ENCODE measurements around the gene CTRL. TPM values are rescaled to one million over a fixed set of nuclear protein-coding genes. Genes with fewer than 3 reads are reported as not detected.

CTRL gene
- total RNA-seq, 1 experiment from 2014 or later: 1.1 TPM

GRCh38 chr16:67964477-67965131 is 32.9 kb upstream of the CTRL start:
- in situ Hi-C loops (cut with HindIII; ENCODE audit: low pct_unique_long_range_greater_than_20kb, low sequenced_read_pairs): no loop called here
- no peak for DNase-seq (ENCODE audit: low read depth)

- DNase-seq (ENCODE audit: low read depth): no peak
- in situ Hi-C loops (cut with HindIII; ENCODE audit: low pct_unique_long_range_greater_than_20kb, low sequenced_read_pairs): no loop called here
Measured at GRCh38 chr16:67963662-67964321, 32.1 kb upstream of the CTRL start.

GRCh38 chr16:67963292-67963661 is 31.6 kb upstream of the CTRL start:
- in situ Hi-C loops (cut with HindIII; ENCODE audit: low pct_unique_long_range_greater_than_20kb, low sequenced_read_pairs): no loop called here
- no peak for DNase-seq (ENCODE audit: low read depth)

- in situ Hi-C loops (cut with HindIII; ENCODE audit: low pct_unique_long_range_greater_than_20kb, low sequenced_read_pairs): no loop called here
- DNase-seq (ENCODE audit: low read depth): no peak
Measured at GRCh38 chr16:67962135-67962534, 30.5 kb upstream of the CTRL start.

GRCh38 chr16:67961551-67961957 is 29.9 kb upstream of the CTRL start:
- DNase-seq (ENCODE audit: low read depth): no peak
- in situ Hi-C loops (cut with HindIII; ENCODE audit: low pct_unique_long_range_greater_than_20kb, low sequenced_read_pairs): no loop called here

GRCh38 chr16:67959536-67960329 is 28.1 kb upstream of the CTRL start:
- in situ Hi-C loops (cut with HindIII; ENCODE audit: low pct_unique_long_range_greater_than_20kb, low sequenced_read_pairs): no loop called here
- DNase-seq (ENCODE audit: low read depth): no peak

- in situ Hi-C loops (cut with HindIII; ENCODE audit: low pct_unique_long_range_greater_than_20kb, low sequenced_read_pairs): no loop called here
- no peak for DNase-seq (ENCODE audit: low read depth)
Measured at GRCh38 chr16:67957622-67958021, 26.0 kb upstream of the CTRL start.

- in situ Hi-C loops (cut with HindIII; ENCODE audit: low pct_unique_long_range_greater_than_20kb, low sequenced_read_pairs): no loop called here
Measured at GRCh38 chr16:67954421-67955196, 22.9 kb upstream of the CTRL start.

GRCh38 chr16:67953641-67954375 is 22.1 kb upstream of the CTRL start:
- in situ Hi-C loops (cut with HindIII; ENCODE audit: low pct_unique_long_range_greater_than_20kb, low sequenced_read_pairs): no loop called here
- no peak for DNase-seq (ENCODE audit: low read depth)

More at GRCh38 chr16:67954421-67955196, 22.9 kb upstream of the CTRL start:
- DNase-seq (ENCODE audit: low read depth): no peak

- no peak for DNase-seq (ENCODE audit: low read depth)
- in situ Hi-C loops (cut with HindIII; ENCODE audit: low pct_unique_long_range_greater_than_20kb, low sequenced_read_pairs): no loop called here
Measured at GRCh38 chr16:67951485-67951884, 19.8 kb upstream of the CTRL start.

- no peak for DNase-seq (ENCODE audit: low read depth)
- in situ Hi-C loops (cut with HindIII; ENCODE audit: low pct_unique_long_range_greater_than_20kb, low sequenced_read_pairs): no loop called here
Measured at GRCh38 chr16:67950335-67950843, 18.7 kb upstream of the CTRL start.

- in situ Hi-C loops (cut with HindIII; ENCODE audit: low pct_unique_long_range_greater_than_20kb, low sequenced_read_pairs): no loop called here
- no peak for DNase-seq (ENCODE audit: low read depth)
Measured at GRCh38 chr16:67949645-67950044, 18.0 kb upstream of the CTRL start.

GRCh38 chr16:67948015-67948414 is 16.4 kb upstream of the CTRL start:
- in situ Hi-C loops (cut with HindIII; ENCODE audit: low pct_unique_long_range_greater_than_20kb, low sequenced_read_pairs): no loop called here
- no peak for DNase-seq (ENCODE audit: low read depth)

GRCh38 chr16:67946966-67947558 is 15.4 kb upstream of the CTRL start:
- in situ Hi-C loops (cut with HindIII; ENCODE audit: low pct_unique_long_range_greater_than_20kb, low sequenced_read_pairs): no loop called here
- DNase-seq (ENCODE audit: low read depth): no peak

GRCh38 chr16:67946128-67946569 is 14.5 kb upstream of the CTRL start:
- in situ Hi-C loops (cut with HindIII; ENCODE audit: low pct_unique_long_range_greater_than_20kb, low sequenced_read_pairs): no loop called here

GRCh38 chr16:67945392-67945933 is 13.8 kb upstream of the CTRL start:
- in situ Hi-C loops (cut with HindIII; ENCODE audit: low pct_unique_long_range_greater_than_20kb, low sequenced_read_pairs): no loop called here

More at GRCh38 chr16:67946128-67946569, 14.5 kb upstream of the CTRL start:
- DNase-seq (ENCODE audit: low read depth): no peak

More at GRCh38 chr16:67945392-67945933, 13.8 kb upstream of the CTRL start:
- no peak for DNase-seq (ENCODE audit: low read depth)
